HCT116 (cell line): ENCODE measurements around the gene PRICKLE2. TPM values are rescaled to one million over a fixed set of nuclear protein-coding genes. Genes with fewer than 3 reads are reported as not detected.

Source experiments
- ATAC-seq: fragments of 200-7000 bp; cut with Tn5 transposase; 2 replicates; pipeline ENCODE4 v1.9.1; 2020; ENCODE audit warnings: mild to moderate bottlenecking, moderate library complexity
- BruUV-seq: library from RNA; stranded (reverse); fragments of 400-500 nt; replicated peaks from 2 replicates; lab custom pipeline; 2021; lab: Mats Ljungman, UMichigan
- CTCF ChIA-PET: fragments of 300-600 bp; sonication (Branson Sonifier 250); formaldehyde crosslinking; loops from one replicate; lab custom pipeline; 2021; ENCODE audit warnings: antibody characterized with exemption; lab: Charles Lee
- POLR2A ChIA-PET: fragments of 300-600, 350-600 bp; sonication (Branson Sonifier 250); formaldehyde crosslinking; loops from one replicate; lab custom pipeline; 2021; ENCODE audit warnings: antibody characterized with exemption; lab: Charles Lee
- RAD21 ChIA-PET, 2 experiments: fragments of 300-600 bp; sonication (Branson Sonifier 250); formaldehyde crosslinking; loops; one replicate each; lab custom pipeline; 2023; ENCODE audit warnings: low total read pairs in 2 of 2; ENCODE audit not compliant: uncharacterized antibody in 2 of 2, unreplicated experiment in 2 of 2, low non-redundant PET in 1 of 2; lab: Charles Lee
- DNase-seq: peaks from one replicate; pipeline ENCODE4 v3.0.0-alpha.2; 2010; ENCODE audit warnings: low read depth, low spot score
- H2AFZ ChIP-seq: fragments of 200-600 bp; shearing (Covaris generic), sonication (generic); 2 replicates; pipeline ENCODE4 v1.6.1; 2017; ENCODE audit warnings: low read depth, mixed run types, mixed read lengths, antibody characterized with exemption, low read length; ENCODE audit not compliant: poor library complexity, severe bottlenecking
- H3K27ac ChIP-seq: 2 replicates; pipeline ENCODE4 v1.5.1; 2012; ENCODE audit warnings: low read depth, low read length
- H3K27me3 ChIP-seq: fragments of 200-600 bp; sonication (generic); 2 replicates; pipeline ENCODE4 v1.6.1; 2016; ENCODE audit warnings: mixed run types, low read length, mixed read lengths; ENCODE audit not compliant: insufficient read depth
- H3K36me3 ChIP-seq, 2 experiments: fragments of 200-500 bp in 1 of 2; fragments of 200-600 bp in 1 of 2; sonication (Bioruptor generic) in 1 of 2; sonication (generic) in 1 of 2; 2 replicates each; pipeline versions ENCODE4 v1.5.1 to v1.6.1; 2014 to 2016; ENCODE audit warnings: low read length in 2 of 2, inconsistent platforms in 1 of 2, mixed read lengths in 1 of 2, mixed run types in 1 of 2; ENCODE audit not compliant: insufficient read depth in 2 of 2, control insufficient read depth in 1 of 2
- H3K4me1 ChIP-seq, 2 experiments: fragments of 200-600 bp in 1 of 2; sonication (generic) in 1 of 2; 2 replicates each; pipeline versions ENCODE4 v1.5.1 to v1.6.1; 2012 to 2017; ENCODE audit warnings: low read length in 2 of 2, inconsistent platforms in 1 of 2, mild to moderate bottlenecking in 1 of 2, mixed read lengths in 1 of 2, mixed run types in 1 of 2, moderate library complexity in 1 of 2; ENCODE audit not compliant: insufficient read depth in 2 of 2, control insufficient read depth in 1 of 2
- H3K4me2 ChIP-seq: fragments of 200-600 bp; sonication (generic); 2 replicates; pipeline ENCODE4 v1.6.1; 2017; ENCODE audit warnings: mixed run types, low read length, mixed read lengths
- H3K4me3 ChIP-seq, 2 experiments: fragments of 200-600 bp in 1 of 2; sonication (generic) in 1 of 2; replicated peaks in 1 of 2; 2 replicates each; pipeline ENCODE4 v1.5.1; 2011 to 2016; ENCODE audit warnings: low read length in 2 of 2, control low read depth in 1 of 2, low read depth in 1 of 2, mild to moderate bottlenecking in 1 of 2, mixed read lengths in 1 of 2, mixed run types in 1 of 2
- H3K79me2 ChIP-seq: fragments of 200-600 bp; sonication (generic); 2 replicates; pipeline ENCODE4 v1.6.1; 2017; ENCODE audit warnings: mild to moderate bottlenecking, mixed run types, low read length, moderate library complexity, mixed read lengths; ENCODE audit not compliant: insufficient read depth
- H3K9ac ChIP-seq: fragments of 200-600 bp; sonication (generic); 2 replicates; pipeline ENCODE4 v1.6.1; 2016; ENCODE audit warnings: low read length, mixed read lengths
- H3K9me2 ChIP-seq: fragments of 200-600 bp; sonication (generic), shearing (Covaris generic); 2 replicates; pipeline ENCODE4 v1.6.1; 2017; ENCODE audit warnings: mixed run types, mild to moderate bottlenecking, moderate library complexity; ENCODE audit not compliant: insufficient read depth
- H3K9me3 ChIP-seq, 2 experiments: fragments of 200-500 bp in 1 of 2; fragments of 200-600 bp in 1 of 2; sonication (Bioruptor generic) in 1 of 2; sonication (generic) in 1 of 2; 2 replicates each; pipeline ENCODE4 v1.6.1; 2014 to 2017; ENCODE audit warnings: low read length in 2 of 2, mixed read lengths in 2 of 2, inconsistent platforms in 1 of 2, low read depth in 1 of 2, mild to moderate bottlenecking in 1 of 2, mixed run types in 1 of 2, moderate library complexity in 1 of 2; ENCODE audit not compliant: control insufficient read depth in 1 of 2, insufficient read depth in 1 of 2
- H4K20me1 ChIP-seq: fragments of 200-600 bp; sonication (generic), shearing (Covaris generic); 2 replicates; pipeline ENCODE4 v1.6.1; 2017; ENCODE audit warnings: mixed run types, mild to moderate bottlenecking, moderate library complexity; ENCODE audit not compliant: insufficient read depth
- CEBPB ChIP-seq: IDR thresholded peaks from 2 replicates; pipeline ENCODE4 v1.6.1; 2012; ENCODE audit warnings: low read depth
- EGR1 ChIP-seq: IDR thresholded peaks from 2 replicates; pipeline ENCODE4 v1.6.1; 2012; ENCODE audit warnings: low read depth
- EZH2phosphoT487 ChIP-seq: fragments of 200-600 bp; IDR thresholded peaks from 2 replicates; pipeline ENCODE4 v1.6.1; 2018; ENCODE audit warnings: antibody characterized with exemption, borderline replicate concordance
- FOSL1 ChIP-seq: IDR thresholded peaks from 2 replicates; pipeline ENCODE4 v1.6.1; 2012; ENCODE audit warnings: low read depth
- JUND ChIP-seq: IDR thresholded peaks from 2 replicates; pipeline ENCODE4 v1.6.1; 2012
- POLR2A ChIP-seq: IDR thresholded peaks from 2 replicates; pipeline ENCODE4 v1.7.0; 2011; ENCODE audit warnings: borderline replicate concordance; ENCODE audit not compliant: insufficient read depth, insufficient read length; ENCODE audit errors: extremely low read depth
- POLR2AphosphoS5 ChIP-seq: IDR thresholded peaks from 2 replicates; pipeline ENCODE4 v1.6.1; 2011; ENCODE audit warnings: mild to moderate bottlenecking, low read depth, low read length, moderate library complexity
- RAD21 ChIP-seq: IDR thresholded peaks from 2 replicates; pipeline ENCODE4 v1.6.1; 2012; ENCODE audit warnings: low read depth, mild to moderate bottlenecking
- SP1 ChIP-seq: IDR thresholded peaks from 2 replicates; pipeline ENCODE4 v1.6.1; 2012; ENCODE audit warnings: low read depth
- TCF7L2 ChIP-seq: IDR thresholded peaks from 2 replicates; pipeline ENCODE4 v1.7.0; 2011; ENCODE audit warnings: borderline replicate concordance, inconsistent platforms; ENCODE audit not compliant: insufficient read depth, insufficient read length; ENCODE audit errors: extremely low read depth
- YY1 ChIP-seq: IDR thresholded peaks from 2 replicates; pipeline ENCODE4 v1.6.1; 2011; ENCODE audit warnings: low read length, low read depth, moderate library complexity, mild to moderate bottlenecking; ENCODE audit not compliant: insufficient replicate concordance; ENCODE audit errors: extremely low read depth
- ZNF274 ChIP-seq: fragments of 200-500 bp; sonication (Bioruptor generic); IDR thresholded peaks from 2 replicates; pipeline ENCODE4 v1.6.1; 2014; ENCODE audit warnings: mild to moderate bottlenecking, low read depth, low read length, inconsistent platforms
- intact Hi-C: fragments of 100-400 bp; cut with micrococcal nuclease; formaldehyde crosslinking; loops from 2 replicates; pipeline ENCODE4 v1.10.0; 2022
- total RNA-seq: library from RNA; stranded (reverse); gene quantifications from one replicate; pipeline ENCODE4 v1.2.1, GENCODE V29; 2021; ENCODE audit not compliant: unreplicated experiment
- TF ChIP-seq, protein P1 (sequence below): IDR thresholded peaks from 2 replicates; pipeline ENCODE4 v1.6.1; 2012
- TF ChIP-seq, protein P2 (sequence below): IDR thresholded peaks from 2 replicates; pipeline ENCODE4 v1.6.1; 2012

PRICKLE2 gene
- total RNA-seq, 1 experiment from 2014 or later: 0.05 TPM

DNA sequence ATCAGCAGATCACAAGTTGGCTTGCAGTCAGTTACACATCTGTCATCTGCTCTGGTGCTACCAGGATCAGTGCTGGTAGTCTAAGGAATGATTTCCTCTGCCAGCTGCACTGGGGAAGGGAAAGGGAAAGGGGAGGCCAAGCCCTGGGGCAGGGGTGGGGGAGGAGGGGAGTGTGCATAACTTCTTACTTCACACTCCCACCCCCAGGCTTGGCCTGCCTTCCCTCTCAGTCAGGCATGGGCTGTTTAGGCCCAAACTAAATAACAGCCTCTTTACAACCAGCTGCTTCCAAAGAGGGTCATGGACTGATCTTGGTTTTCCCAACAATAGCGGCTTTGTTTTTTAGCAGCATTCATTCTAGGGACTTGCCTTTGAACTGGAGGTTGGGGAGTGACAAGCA is 115.8 kb downstream of the PRICKLE2 start:
- Histone ChIP-seq H3K4me2 (no peak overlapping the region), H3K9ac (no peak overlapping the region), H3K9me3 (no peaks in the 10 kb centered on the region), H3K27ac (no peak overlapping the region), H3K79me2 (no peaks in the 10 kb centered on the region), H2AFZ (no peak overlapping the region), H3K4me1 (no peaks in the 10 kb centered on the region), H4K20me1 (no peaks in the 10 kb centered on the region), H3K36me3 (no peaks in the 10 kb centered on the region), H3K27me3 (peaks cover 10% of the 10 kb centered on the region; the same call in 1 of the 2 replicates), H3K9me2 (no peaks in the 10 kb centered on the region), H3K4me3 (no peak overlapping the region)
- intact Hi-C loops: no loop called here
- ATAC-seq (no peak), DNase-seq (no peak)
- ChIA-PET RAD21 (no interaction called here), POLR2A (no interaction called here), CTCF (no interaction called here)
- TF ChIP-seq, protein P1, sequence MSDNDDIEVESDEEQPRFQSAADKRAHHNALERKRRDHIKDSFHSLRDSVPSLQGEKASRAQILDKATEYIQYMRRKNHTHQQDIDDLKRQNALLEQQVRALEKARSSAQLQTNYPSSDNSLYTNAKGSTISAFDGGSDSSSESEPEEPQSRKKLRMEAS: no peak
- TF ChIP-seq EGR1 (no peak), ZNF274 (no peak), TCF7L2 (no peak), JUND (no peak), RAD21 (no peak), POLR2AphosphoS5 (no peak), YY1 (no peak), POLR2A (no peak), EZH2phosphoT487 (no peak), CEBPB (no peak), SP1 (no peak), FOSL1 (no peak)
- TF ChIP-seq, protein P2, sequence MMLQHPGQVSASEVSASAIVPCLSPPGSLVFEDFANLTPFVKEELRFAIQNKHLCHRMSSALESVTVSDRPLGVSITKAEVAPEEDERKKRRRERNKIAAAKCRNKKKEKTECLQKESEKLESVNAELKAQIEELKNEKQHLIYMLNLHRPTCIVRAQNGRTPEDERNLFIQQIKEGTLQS: no peak
- BruUV-seq: no TSS peak
